GM23338 (cell line): ENCODE results near the gene SLCO4A1. TPM values are rescaled to one million over a fixed set of nuclear protein-coding genes. Genes with fewer than 3 reads are reported as not detected.

Experiments used
- ATAC-seq: fragments of 200-7000 bp; cut with Tn5 transposase; 3 replicates; pipeline ENCODE4 v1.9.1; 2020
- DNase-seq: peaks from one replicate; pipeline ENCODE4 v3.0.0-alpha.2; 2015; ENCODE audit warnings: low spot score
- H2AFZ ChIP-seq: fragments of 200-600 bp; sonication (generic); 2 replicates; pipeline ENCODE4 v1.8.0; 2016; ENCODE audit warnings: antibody characterized with exemption, mild to moderate bottlenecking, moderate library complexity
- H3F3A ChIP-seq: fragments of 200-600 bp; sonication (generic); replicated peaks from 2 replicates; pipeline ENCODE4 v1.8.0; 2017; ENCODE audit warnings: antibody characterized with exemption, mixed run types, low read depth
- H3K27ac ChIP-seq: fragments of 200-600 bp; sonication (generic); 2 replicates; pipeline ENCODE4 v1.6.1; 2016; ENCODE audit warnings: low read depth
- H3K27me3 ChIP-seq: fragments of 200-600 bp; sonication (generic); 2 replicates; pipeline ENCODE4 v1.8.0; 2016; ENCODE audit warnings: mild to moderate bottlenecking, mixed run types, moderate library complexity; ENCODE audit not compliant: insufficient read depth
- H3K36me3 ChIP-seq: fragments of 200-600 bp; sonication (generic); 2 replicates; pipeline ENCODE4 v1.8.0; 2016; ENCODE audit warnings: mild to moderate bottlenecking; ENCODE audit not compliant: insufficient read depth
- H3K4me1 ChIP-seq: fragments of 200-600 bp; sonication (generic); 2 replicates; pipeline ENCODE4 v1.8.0; 2016; ENCODE audit warnings: mild to moderate bottlenecking, moderate library complexity; ENCODE audit not compliant: insufficient read depth
- H3K4me2 ChIP-seq: fragments of 200-600 bp; sonication (generic); 2 replicates; pipeline ENCODE4 v1.7.1; 2017; ENCODE audit warnings: mixed run types
- H3K4me3 ChIP-seq: fragments of 200-600 bp; sonication (generic); 2 replicates; pipeline ENCODE4 v1.6.1; 2016; ENCODE audit warnings: mixed run types
- H3K79me2 ChIP-seq: fragments of 200-600 bp; sonication (generic); replicated peaks from 2 replicates; pipeline ENCODE4 v1.8.0; 2017; ENCODE audit warnings: mild to moderate bottlenecking; ENCODE audit not compliant: insufficient read depth
- H3K9me2 ChIP-seq: fragments of 200-600 bp; sonication (generic); 2 replicates; pipeline ENCODE4 v1.8.0; 2017; ENCODE audit not compliant: insufficient read depth
- H4K20me1 ChIP-seq: fragments of 200-600 bp; sonication (generic); replicated peaks from 2 replicates; pipeline ENCODE4 v1.8.0; 2017; ENCODE audit warnings: mild to moderate bottlenecking; ENCODE audit not compliant: insufficient read depth
- H3K27ac Mint-ChIP-seq: 2 replicates; pipeline ENCODE4 v1.8.0; 2020; ENCODE audit warnings: inconsistent platforms, mild to moderate bottlenecking, moderate library complexity, mixed read lengths
- H3K27me3 Mint-ChIP-seq: 3 replicates; pipeline ENCODE4 v1.8.0; 2022; ENCODE audit warnings: low read depth, mild to moderate bottlenecking, moderate library complexity, mixed read lengths, inconsistent platforms; ENCODE audit not compliant: insufficient read depth, poor library complexity
- H3K36me3 Mint-ChIP-seq: 3 replicates; pipeline ENCODE4 v1.8.0; 2021; ENCODE audit warnings: low read depth, mild to moderate bottlenecking, inconsistent platforms, moderate library complexity, mixed read lengths
- H3K4me1 Mint-ChIP-seq: 3 replicates; pipeline ENCODE4 v1.8.0; 2020; ENCODE audit warnings: mild to moderate bottlenecking, inconsistent platforms, mixed read lengths
- H3K4me3 Mint-ChIP-seq: 3 replicates; pipeline ENCODE4 v1.8.0; 2021; ENCODE audit warnings: moderate library complexity, mild to moderate bottlenecking, inconsistent platforms, mixed read lengths
- H3K9me3 Mint-ChIP-seq: 3 replicates; pipeline ENCODE4 v1.8.0; 2020; ENCODE audit warnings: moderate library complexity, mild to moderate bottlenecking, inconsistent platforms, mixed read lengths
- CREB1 ChIP-seq: fragments of 250-450 bp; sonication (Bioruptor Pico); IDR thresholded peaks from 2 replicates; pipeline ENCODE4 v1.5.0; 2020; ENCODE audit warnings: low read depth, mild to moderate bottlenecking, moderate library complexity
- CTCF ChIP-seq, 2 experiments: fragments of 200-600 bp in 1 of 2; sonication (generic) in 1 of 2; conservative IDR thresholded peaks; 2 replicates each; pipeline versions ENCODE4 v1.5.1 to v1.6.1; 2016 to 2017; ENCODE audit warnings: antibody characterized with exemption in 2 of 2, low read depth in 2 of 2, mild to moderate bottlenecking in 2 of 2, moderate library complexity in 1 of 2
- ETS1 ChIP-seq: IDR thresholded peaks from 2 replicates; pipeline ENCODE4 v1.6.1; 2016; ENCODE audit warnings: antibody characterized with exemption
- EZH2 ChIP-seq: fragments of 200-600 bp; sonication (generic); IDR thresholded peaks from one replicate; pipeline ENCODE4 v1.8.0; 2017; ENCODE audit warnings: antibody characterized with exemption, mild to moderate bottlenecking, low read depth; ENCODE audit not compliant: unreplicated experiment
- EZH2phosphoT487 ChIP-seq: fragments of 200-600 bp; sonication (generic); IDR thresholded peaks from one replicate; pipeline ENCODE4 v1.8.1; 2018; ENCODE audit warnings: antibody characterized with exemption; ENCODE audit not compliant: unreplicated experiment
- JUNB ChIP-seq: IDR thresholded peaks from one replicate; pipeline ENCODE4 v1.6.1; 2016; ENCODE audit warnings: antibody characterized with exemption; ENCODE audit not compliant: unreplicated experiment
- NANOG ChIP-seq: IDR thresholded peaks from 2 replicates; pipeline ENCODE4 v1.6.1; 2016; ENCODE audit warnings: antibody characterized with exemption, borderline replicate concordance
- POLR2AphosphoS5 ChIP-seq: IDR thresholded peaks from 2 replicates; pipeline ENCODE4 v1.6.1; 2016; ENCODE audit warnings: antibody characterized with exemption, low read depth
- REST ChIP-seq: IDR thresholded peaks from one replicate; pipeline ENCODE4 v1.6.1; 2018; ENCODE audit warnings: antibody characterized with exemption; ENCODE audit not compliant: unreplicated experiment
- STAT1 ChIP-seq: IDR thresholded peaks from one replicate; pipeline ENCODE4 v1.6.1; 2016; ENCODE audit warnings: antibody characterized with exemption; ENCODE audit not compliant: unreplicated experiment
- ZNF114 ChIP-seq: fragments of 250-450 bp; sonication (Bioruptor Pico); IDR thresholded peaks from 2 replicates; pipeline ENCODE4 v1.5.0; 2020; ENCODE audit warnings: mild to moderate bottlenecking, moderate library complexity
- ZNF331 ChIP-seq: fragments of 250-450 bp; sonication (Bioruptor Pico); IDR thresholded peaks from 2 replicates; pipeline ENCODE4 v1.5.0; 2020; ENCODE audit warnings: low read depth, mild to moderate bottlenecking, moderate library complexity
- ZNF462 ChIP-seq: fragments of 250-450 bp; sonication (Bioruptor Pico); IDR thresholded peaks from 2 replicates; pipeline ENCODE4 v1.5.0; 2020; ENCODE audit warnings: mild to moderate bottlenecking, moderate library complexity
- polyA plus RNA-seq: library from polyadenylated mRNA; unstranded; fragments of >200 nt; fragmentation: Nextera tagmentation; extraction: Ambion mirVana; gene quantifications from 2 replicates; pipeline ENCODE4 v1.2.1, GENCODE V29; 2016
- total RNA-seq: library from RNA; depleted of rRNA; stranded (reverse); fragments of >200 nt; shearing (Covaris generic); gene quantifications from 2 replicates; pipeline ENCODE4 v1.2.3, GENCODE V29; 2014

The SLCO4A1 gene
- total and polyA plus RNA-seq, 2 experiments from 2014 or later: 28.5 to 41.6 TPM

GRCh38 chr20:62666736-62667529 is 24.6 kb downstream of the SLCO4A1 start:
- H3K9me2 ChIP-seq: no peaks in the 10 kb centered on the region
- no peak overlapping the region for H3K27ac Mint-ChIP-seq
- no peak overlapping the region for H3K4me3 ChIP-seq
- H3K36me3 Mint-ChIP-seq: peaks cover 7% of the 10 kb centered on the region; the same call in 2 of the 3 replicates
- TF ChIP-seq ZNF114 (CRISPR knock-in tag) (no peak), JUNB (no peak), ZNF331 (CRISPR knock-in tag) (no peak), NANOG (no peak), ETS1 (no peak), EZH2phosphoT487 (no peak), STAT1 (no peak), CREB1 (CRISPR knock-in tag) (no peak), REST (no peak), CTCF (conservative IDR thresholded peaks at IDR 0.05; ENCODE audit: low read depth in 2 of 2) (no peak; a peak in 1 of 4 replicates), POLR2AphosphoS5 (no peak), EZH2 (no peak), ZNF462 (no peak)
- no peak overlapping the region for H3K4me2 ChIP-seq
- ATAC-seq: no peak
- no peaks in the 10 kb centered on the region for H3F3A ChIP-seq
- H3K27me3 ChIP-seq: no peaks in the 10 kb centered on the region
- H3K27ac ChIP-seq: no peak overlapping the region
- H3K27me3 Mint-ChIP-seq: peaks cover 4% of the 10 kb centered on the region
- no peaks in the 10 kb centered on the region; the same call in 1 of the 2 replicates for H3K36me3 ChIP-seq
- peaks cover 12% of the 10 kb centered on the region for H3K4me1 Mint-ChIP-seq
- H4K20me1 ChIP-seq: no peaks in the 10 kb centered on the region; the same call in 1 of the 2 replicates
- peaks cover 2% of the 10 kb centered on the region; the same call in 1 of the 3 replicates for H3K9me3 Mint-ChIP-seq
- H3K4me3 Mint-ChIP-seq: no peak overlapping the region
- no peak overlapping the region for H2AFZ ChIP-seq
- no peak for DNase-seq
- no peaks in the 10 kb centered on the region for H3K4me1 ChIP-seq
- no peaks in the 10 kb centered on the region for H3K79me2 ChIP-seq
